Hepatocyte (in vitro differentiated cells): Measurements from ENCODE around the gene DPF3. TPM values are rescaled to one million over a fixed set of nuclear protein-coding genes. Genes with fewer than 3 reads are reported as not detected.
A peak's percentile ranks its signal among the peaks of the same experiment; 100 is the strongest.

Experiments
- DNase-seq: peaks from one replicate; pipeline ENCODE4 v3.0.0-alpha.2; 2016; ENCODE audit warnings: low spot score
- H2AFZ ChIP-seq: fragments of 200-600 bp; sonication (generic); 2 replicates; pipeline ENCODE4 v1.6.0; 2016; ENCODE audit warnings: antibody characterized with exemption, mild to moderate bottlenecking
- H3K27ac ChIP-seq: fragments of 200-600 bp; sonication (generic); 2 replicates; pipeline ENCODE4 v1.5.1; 2016; ENCODE audit warnings: mild to moderate bottlenecking
- H3K27me3 ChIP-seq: fragments of 200-600 bp; sonication (generic); 2 replicates; pipeline ENCODE4 v1.6.1; 2016
- H3K36me3 ChIP-seq: fragments of 200-600 bp; sonication (generic); replicated peaks from 2 replicates; pipeline ENCODE4 v1.5.1; 2016; ENCODE audit warnings: low read depth; ENCODE audit not compliant: insufficient read depth
- H3K4me1 ChIP-seq: fragments of 200-600 bp; sonication (generic); 2 replicates; pipeline ENCODE4 v1.5.1; 2016; ENCODE audit warnings: mild to moderate bottlenecking, moderate library complexity; ENCODE audit not compliant: insufficient read depth
- H3K4me2 ChIP-seq: fragments of 200-600 bp; sonication (generic); 2 replicates; pipeline ENCODE4 v1.6.0; 2016
- H3K4me3 ChIP-seq: fragments of 200-600 bp; sonication (generic); 2 replicates; pipeline ENCODE4 v1.5.1; 2016; ENCODE audit warnings: mild to moderate bottlenecking
- H3K79me2 ChIP-seq: fragments of 200-600 bp; sonication (generic); 2 replicates; pipeline ENCODE4 v1.6.0; 2017; ENCODE audit warnings: mild to moderate bottlenecking
- H3K9me2 ChIP-seq: fragments of 200-600 bp; sonication (generic); replicated peaks from 2 replicates; pipeline ENCODE4 v1.6.0; 2017; ENCODE audit warnings: mild to moderate bottlenecking; ENCODE audit not compliant: insufficient read depth
- H3K9me3 ChIP-seq: fragments of 200-600 bp; sonication (generic); 2 replicates; pipeline ENCODE4 v1.5.1; 2016; ENCODE audit warnings: low read depth, mild to moderate bottlenecking
- H4K20me1 ChIP-seq: fragments of 200-600 bp; sonication (generic); 2 replicates; pipeline ENCODE4 v1.6.0; 2016; ENCODE audit warnings: mild to moderate bottlenecking; ENCODE audit not compliant: insufficient read depth, poor library complexity, severe bottlenecking
- EZH2 ChIP-seq: fragments of 200-600 bp; sonication (generic); IDR thresholded peaks from 2 replicates; pipeline ENCODE4 v1.6.1; 2016; ENCODE audit warnings: antibody characterized with exemption, mild to moderate bottlenecking, borderline replicate concordance
- EZH2phosphoT487 ChIP-seq: fragments of 200-600 bp; sonication (generic); IDR thresholded peaks from one replicate; pipeline ENCODE4 v1.6.1; 2018; ENCODE audit warnings: antibody characterized with exemption, mild to moderate bottlenecking, low read depth, moderate library complexity; ENCODE audit not compliant: unreplicated experiment, severe bottlenecking
- WGBS: methylation state at CpG from one replicate; pipeline ENCODE4 v1.1.6; 2016; ENCODE audit warnings: low lambda C conversion rate; ENCODE audit errors: missing lambda C conversion rate; 5-methylcytosine and 5-hydroxymethylcytosine counted together
- polyA plus RNA-seq: library from polyadenylated mRNA; unstranded; fragments of >200 nt; fragmentation: Nextera tagmentation; extraction: Ambion mirVana; gene quantifications from 2 replicates; pipeline ENCODE4 v1.2.1, GENCODE V29; 2016
- total RNA-seq: library from RNA; depleted of rRNA; stranded (reverse); fragments of >200 nt; gene quantifications from 2 replicates; pipeline ENCODE4 v1.2.3, GENCODE V29; 2014
- TF ChIP-seq, protein P1 (sequence below): fragments of 200-600 bp; sonication (generic); IDR thresholded peaks from 2 replicates; pipeline ENCODE4 v1.5.1; 2016; ENCODE audit warnings: antibody characterized with exemption, mild to moderate bottlenecking; ENCODE audit not compliant: poor library complexity

DPF3 gene
- total and polyA plus RNA-seq, 2 experiments from 2014 or later, result 0.21 to 0.47 TPM

DNA sequence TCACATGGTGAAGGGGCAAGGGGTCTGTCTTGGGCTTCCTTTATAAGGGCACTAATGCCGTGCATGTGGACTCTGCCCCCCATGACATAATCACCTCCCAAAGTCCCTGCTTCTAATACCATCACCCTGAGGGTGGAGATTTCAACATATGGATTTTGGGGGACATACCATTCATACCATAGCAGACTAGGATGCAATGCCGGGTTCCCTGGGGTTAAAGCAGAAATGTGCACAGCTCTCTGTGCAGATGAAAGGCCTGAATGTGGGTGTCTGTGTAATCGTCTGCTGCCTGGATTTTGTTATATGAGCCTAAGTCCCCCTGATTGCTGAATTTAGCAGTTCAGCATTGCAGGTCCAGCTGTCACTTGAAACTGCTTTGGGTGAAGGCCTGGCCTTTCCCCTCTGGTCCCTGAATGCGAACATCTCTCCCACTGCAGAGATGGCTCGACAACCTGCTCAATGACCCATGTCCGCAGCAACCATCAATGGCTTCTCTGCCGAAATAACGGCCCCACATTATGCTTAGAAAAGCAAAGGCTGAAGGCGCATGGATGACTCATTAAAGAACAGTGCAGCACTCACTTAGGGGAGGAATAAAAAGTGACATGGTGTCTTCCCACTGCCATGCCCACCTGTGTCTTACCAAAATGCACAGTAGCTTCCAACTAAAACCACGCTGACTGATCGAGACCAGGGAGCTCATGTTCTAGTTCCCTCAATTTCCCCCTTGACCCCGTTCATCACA lies 286.3 kb downstream of the DPF3 start:
- Histone ChIP-seq H3K79me2 (no peaks in the 10 kb centered on the region), H3K9me2 (no peaks in the 10 kb centered on the region), H3K9me3 (no peaks in the 10 kb centered on the region), H3K4me2 (no peak overlapping the region), H3K27ac (peak overlapping the region; percentile 65), H3K27me3 (no peaks in the 10 kb centered on the region), H3K4me3 (no peak overlapping the region), H4K20me1 (no peaks in the 10 kb centered on the region), H2AFZ (no peak overlapping the region), H3K36me3 (no peaks in the 10 kb centered on the region), H3K4me1 (peaks cover 14% of the 10 kb centered on the region)
- DNase-seq, result no peak
- no peak for TF ChIP-seq EZH2phosphoT487
- TF ChIP-seq EZH2, result no peak
- TF ChIP-seq, protein P1, sequence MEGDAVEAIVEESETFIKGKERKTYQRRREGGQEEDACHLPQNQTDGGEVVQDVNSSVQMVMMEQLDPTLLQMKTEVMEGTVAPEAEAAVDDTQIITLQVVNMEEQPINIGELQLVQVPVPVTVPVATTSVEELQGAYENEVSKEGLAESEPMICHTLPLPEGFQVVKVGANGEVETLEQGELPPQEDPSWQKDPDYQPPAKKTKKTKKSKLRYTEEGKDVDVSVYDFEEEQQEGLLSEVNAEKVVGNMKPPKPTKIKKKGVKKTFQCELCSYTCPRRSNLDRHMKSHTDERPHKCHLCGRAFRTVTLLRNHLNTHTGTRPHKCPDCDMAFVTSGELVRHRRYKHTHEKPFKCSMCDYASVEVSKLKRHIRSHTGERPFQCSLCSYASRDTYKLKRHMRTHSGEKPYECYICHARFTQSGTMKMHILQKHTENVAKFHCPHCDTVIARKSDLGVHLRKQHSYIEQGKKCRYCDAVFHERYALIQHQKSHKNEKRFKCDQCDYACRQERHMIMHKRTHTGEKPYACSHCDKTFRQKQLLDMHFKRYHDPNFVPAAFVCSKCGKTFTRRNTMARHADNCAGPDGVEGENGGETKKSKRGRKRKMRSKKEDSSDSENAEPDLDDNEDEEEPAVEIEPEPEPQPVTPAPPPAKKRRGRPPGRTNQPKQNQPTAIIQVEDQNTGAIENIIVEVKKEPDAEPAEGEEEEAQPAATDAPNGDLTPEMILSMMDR, result no peak
- WGBS, result 89% methylated on average over 12 of the region's 12 CpGs

DNA sequence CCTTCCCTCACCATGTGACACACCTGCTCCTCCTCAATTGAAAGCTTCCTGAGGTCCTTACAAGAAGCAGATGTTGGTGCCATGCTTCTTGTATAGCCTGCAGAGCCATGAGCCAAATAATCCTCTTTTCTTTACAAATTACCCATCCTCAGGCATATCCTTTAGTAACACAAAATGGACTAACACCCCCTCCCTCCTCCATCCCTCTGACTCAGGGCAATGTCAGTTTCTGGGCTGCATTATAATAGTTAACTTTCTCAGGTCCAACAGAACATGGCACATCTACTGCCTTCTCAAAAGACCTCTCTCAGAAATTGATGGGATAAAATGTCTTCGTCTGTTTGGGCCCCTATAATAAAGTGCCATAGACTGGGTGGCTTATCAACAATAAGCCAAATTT lies 287.0 kb downstream of the DPF3 start:
- Histone ChIP-seq H3K36me3 (no peaks in the 10 kb centered on the region), H3K4me2 (no peak overlapping the region), H3K9me2 (no peaks in the 10 kb centered on the region), H2AFZ (no peak overlapping the region), H4K20me1 (no peaks in the 10 kb centered on the region), H3K4me1 (peaks cover 14% of the 10 kb centered on the region), H3K27me3 (no peaks in the 10 kb centered on the region), H3K4me3 (no peak overlapping the region), H3K9me3 (no peaks in the 10 kb centered on the region), H3K79me2 (no peaks in the 10 kb centered on the region), H3K27ac (no peak overlapping the region)
- WGBS, result 92% methylated on average over 1 of the region's 1 CpG
- TF ChIP-seq, protein P1, result no peak
- TF ChIP-seq EZH2phosphoT487 (no peak), EZH2 (no peak)
- no peak for DNase-seq

DNA sequence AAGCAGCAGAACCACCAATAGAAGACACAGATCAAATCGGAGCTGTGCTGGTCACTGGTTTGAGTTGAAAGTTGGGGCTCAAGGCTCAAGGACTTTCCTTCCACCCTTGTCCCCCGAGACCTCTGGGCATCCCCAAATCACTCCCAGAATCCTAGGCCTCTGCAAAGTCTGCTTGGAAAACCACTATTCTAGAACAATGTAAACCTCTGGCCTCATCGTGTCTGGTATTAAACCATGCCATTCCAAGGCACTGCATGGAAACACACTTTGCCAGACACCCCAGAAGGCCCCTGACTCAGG lies 288.0 kb downstream of the DPF3 start:
- no peak overlapping the region for H3K27ac ChIP-seq
- H3K4me2 ChIP-seq, result no peak overlapping the region
- no peaks in the 10 kb centered on the region for H3K36me3 ChIP-seq
- H3K79me2 ChIP-seq, result no peaks in the 10 kb centered on the region
- H3K9me3 ChIP-seq, result no peaks in the 10 kb centered on the region
- H4K20me1 ChIP-seq, result no peaks in the 10 kb centered on the region
- H3K4me1 ChIP-seq, result peaks cover 14% of the 10 kb centered on the region
- WGBS, result 91% methylated on average over 3 of the region's 3 CpGs
- TF ChIP-seq EZH2phosphoT487 (no peak), EZH2 (no peak)
- TF ChIP-seq, protein P1, result no peak
- no peak overlapping the region for H3K4me3 ChIP-seq
- no peak for DNase-seq
- H2AFZ ChIP-seq, result no peak overlapping the region
- H3K27me3 ChIP-seq, result no peaks in the 10 kb centered on the region
- no peaks in the 10 kb centered on the region for H3K9me2 ChIP-seq
